ENCODE results near the gene SHPK. TPM values are rescaled to one million over a fixed set of nuclear protein-coding genes. Genes with fewer than 3 reads are reported as not detected.

The SHPK gene
- total and polyA plus RNA-seq, 2 of the 4 experiments (the other 2 are of a cell fraction) = 11.1 to 14.3 TPM

DNA sequence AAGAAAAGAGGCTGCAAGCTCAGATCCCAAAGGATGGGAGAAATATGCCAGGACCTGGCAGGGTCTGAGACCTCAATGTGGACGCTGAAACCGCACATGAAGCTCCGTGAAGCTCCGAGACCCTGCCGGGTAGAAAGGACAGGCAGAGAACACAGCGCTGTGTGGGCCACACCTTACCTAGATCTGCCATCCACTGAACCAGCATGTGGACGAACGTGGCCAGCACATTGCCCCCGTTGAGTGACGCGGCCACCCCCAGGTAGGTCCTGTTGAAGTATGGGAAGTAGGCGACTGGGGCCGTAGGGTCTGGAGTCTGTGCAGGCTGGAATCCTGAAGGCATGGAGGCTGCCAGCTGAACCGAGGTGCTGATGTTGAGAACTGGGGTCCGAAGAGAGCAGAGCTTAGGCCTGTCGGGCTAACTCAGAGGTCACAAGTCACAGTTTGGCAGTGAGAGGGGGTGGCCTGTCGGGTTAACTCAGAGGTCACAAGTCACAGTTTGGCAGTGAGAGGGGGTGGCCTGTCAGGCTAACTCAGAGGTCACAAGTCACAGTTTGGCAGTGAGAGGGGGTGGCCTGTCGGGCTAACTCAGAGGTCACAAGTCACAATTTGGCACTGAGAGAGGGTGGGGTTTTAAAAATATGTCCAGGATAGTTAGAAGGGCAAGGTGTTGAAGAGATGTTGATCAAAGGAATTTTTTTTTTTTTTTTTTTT, 20.7 kb downstream of the SHPK start:
- Histone ChIP-seq H3K4me3 (ENCODE audit: insufficient read depth, low read depth, low read length) (no peak overlapping the region), H3K4me1 (ENCODE audit: control insufficient read depth, insufficient read depth, low read length) (no peaks in the 10 kb centered on the region), H3K9me1 (ENCODE audit: insufficient read depth, low read length) (0 out of 2 replicates have a peak, but pooled peaks cover 6% of the 10 kb centered on the region), H3K18ac (ENCODE audit: low read depth, low read length) (no peak overlapping the region), H2BK5ac (ENCODE audit: low read depth, low read length, poor library complexity, severe bottlenecking) (no peak overlapping the region), H3K56ac (ENCODE audit: extremely low read depth, insufficient read depth, low read length) (no peak overlapping the region), H4K20me1 (ENCODE audit: insufficient read depth, low read length) (no peaks in the 10 kb centered on the region; the same call in 1 of the 2 replicates), H2BK20ac (ENCODE audit: low read depth, low read length) (no peak overlapping the region), H2AK5ac (ENCODE audit: low read depth, low read length) (no peak overlapping the region), H3K9ac (ENCODE audit: low read depth, low read length) (no peak overlapping the region), H3K4me2 (ENCODE audit: low read depth, low read length) (no peak overlapping the region), H2AK9ac (replicated peaks; ENCODE audit: low read depth, low read length, poor library complexity) (peak overlapping the region; percentile 55), H3K79me1 (ENCODE audit: low read depth in 1 of 2, low read length in 2 of 2) (no peaks in the 10 kb centered on the region), H4K5ac (ENCODE audit: low read depth, low read length) (no peak overlapping the region), H2AFZ (replicated peaks; ENCODE audit: low read length, poor library complexity) (no peak overlapping the region), H3K4ac (ENCODE audit: low read depth, low read length) (no peak overlapping the region), H3K23ac (ENCODE audit: low read depth, low read length) (no peak overlapping the region), H4K8ac (ENCODE audit: low read depth in 2 of 2, low read length in 2 of 2) (no peak overlapping the region), H3K14ac (replicated peaks; ENCODE audit: low read depth, low read length) (no peak overlapping the region), H3K27me3 (ENCODE audit: control insufficient read depth, insufficient read depth, low read length) (no peaks in the 10 kb centered on the region), H3K9me3 (ENCODE audit: control insufficient read depth, insufficient read depth, low read length) (no peaks in the 10 kb centered on the region), H2BK120ac (ENCODE audit: low read depth, low read length) (no peak overlapping the region), H2BK15ac (ENCODE audit: low read depth, low read length) (no peak overlapping the region), H3K27ac (ENCODE audit: insufficient read depth, low read length) (no peak overlapping the region), H4K91ac (ENCODE audit: insufficient read depth, low read depth, low read length) (no peak overlapping the region), H3K36me3 (ENCODE audit: control insufficient read depth, insufficient read depth, low read length) (peaks cover 37% of the 10 kb centered on the region)
- no peak for TF ChIP-seq MAZ (IDR thresholded peaks at IDR 0.05; ENCODE audit: borderline replicate concordance, low read depth, low read length)
- TF ChIP-seq RFX5 (IDR thresholded peaks at IDR 0.05; ENCODE audit: low read depth, low read length) = no peak
- no peak for TF ChIP-seq MXI1 (IDR thresholded peaks at IDR 0.05; ENCODE audit: borderline replicate concordance, low read depth, low read length)
- no peak for TF ChIP-seq RCOR1 (IDR thresholded peaks at IDR 0.05; ENCODE audit: insufficient replicate concordance, low read length)
- DNase-seq (no peak), ATAC-seq (ENCODE audit: low read depth) (no peak)
- dilution Hi-C loops (cut with HindIII; ENCODE audit: low sequenced_read_pairs, unreplicated experiment) = no loop called here
- intact Hi-C loops (cut with micrococcal nuclease) = no loop called here
- BruUV-seq (replicated peaks) = no TSS peak
- ChIA-PET POLR2A (ENCODE audit: unreplicated experiment) (no interaction called here), CTCF (no interaction called here)
- 96% methylated on average over 5 of the region's 18 CpGs; no CpG with 5 or more reads in 1 of the 2 experiments for WGBS, 2 experiments (ENCODE audit: extremely low coverage in 2 of 2, insufficient read length in 1 of 2)
- in situ Hi-C loops (cut with MboI; ENCODE audit: low sequenced_read_pairs) = no loop called here
